PC-3 (cell line): Measurements from ENCODE around the gene MFAP2. TPM values are rescaled to one million over a fixed set of nuclear protein-coding genes. Genes with fewer than 3 reads are reported as not detected.
"Not testable (repeated sequence)": the region's sequence is repeated elsewhere in the genome, so short reads cannot be mapped to it uniquely, and the experiment has no call there.

Source experiments
- ATAC-seq: fragments of 200-7000 bp; cut with Tn5 transposase; 2 replicates; pipeline ENCODE4 v1.9.1; 2020; ENCODE audit warnings: mild to moderate bottlenecking, moderate library complexity
- BruUV-seq: library from RNA; stranded (reverse); fragments of 400-500 nt; replicated peaks from 2 replicates; lab custom pipeline; 2021; lab: Mats Ljungman, UMichigan
- CTCF ChIA-PET: fragments of 300-600 bp; sonication (Branson Sonifier 250); formaldehyde crosslinking; loops from one replicate; lab custom pipeline; 2022; ENCODE audit warnings: antibody characterized with exemption; lab: Charles Lee
- POLR2A ChIA-PET: fragments of 300-600 bp; sonication (Branson Sonifier 250); formaldehyde crosslinking; loops from one replicate; lab custom pipeline; 2022; ENCODE audit warnings: antibody characterized with exemption; ENCODE audit not compliant: unreplicated experiment; lab: Charles Lee
- DNase-seq: peaks from one replicate; pipeline ENCODE4 v3.0.0-alpha.2; 2015
- H2AFZ ChIP-seq: fragments of 300-600 bp; sonication (generic); 2 replicates; pipeline ENCODE4 v1.6.0; 2016; ENCODE audit warnings: antibody characterized with exemption, low read length
- H3F3A ChIP-seq: fragments of 300-600 bp; sonication (generic); one replicate; pipeline ENCODE4 v1.6.0; 2017; ENCODE audit warnings: antibody characterized with exemption, low read length, control low read depth, mild to moderate bottlenecking; ENCODE audit not compliant: unreplicated experiment
- H3K27ac ChIP-seq: fragments of 300-600 bp; sonication (generic); 2 replicates; pipeline ENCODE4 v1.5.1; 2016; ENCODE audit warnings: mild to moderate bottlenecking, low read length
- H3K27me3 ChIP-seq: fragments of 300-600 bp; sonication (generic); 2 replicates; pipeline ENCODE4 v1.6.1; 2016; ENCODE audit warnings: low read length, mixed read lengths
- H3K36me3 ChIP-seq: fragments of 300-600 bp; sonication (generic); 2 replicates; pipeline ENCODE4 v1.6.1; 2016; ENCODE audit warnings: low read depth, mixed run types, low read length, mixed read lengths
- H3K4me1 ChIP-seq: fragments of 300-600 bp; sonication (generic); 2 replicates; pipeline ENCODE4 v1.5.1; 2016; ENCODE audit warnings: low read length; ENCODE audit not compliant: insufficient read depth
- H3K4me2 ChIP-seq: fragments of 300-600 bp; sonication (generic); 2 replicates; pipeline ENCODE4 v1.6.0; 2016; ENCODE audit warnings: low read length
- H3K4me3 ChIP-seq: fragments of 300-600 bp; sonication (generic); 2 replicates; pipeline ENCODE4 v1.5.1; 2016; ENCODE audit warnings: mild to moderate bottlenecking, low read length, mixed read lengths
- H3K79me2 ChIP-seq: fragments of 300-600 bp; sonication (generic); 2 replicates; pipeline ENCODE4 v1.6.1; 2017; ENCODE audit warnings: low read length, mixed read lengths
- H3K9ac ChIP-seq: fragments of 300-600 bp; sonication (generic); 2 replicates; pipeline ENCODE4 v1.6.0; 2016; ENCODE audit warnings: mild to moderate bottlenecking, low read length
- H3K9me2 ChIP-seq: fragments of 300-600 bp; sonication (generic); replicated peaks from 2 replicates; pipeline ENCODE4 v1.6.1; 2016; ENCODE audit warnings: mixed run types, low read length, mixed read lengths
- H3K9me3 ChIP-seq: fragments of 300-600 bp; sonication (generic); 2 replicates; pipeline ENCODE4 v1.6.1; 2016; ENCODE audit warnings: low read length, mixed read lengths
- H4K20me1 ChIP-seq: fragments of 300-600 bp; sonication (generic); 2 replicates; pipeline ENCODE4 v1.6.1; 2016; ENCODE audit warnings: low read length, mixed read lengths
- CTCF ChIP-seq: fragments of 300-600 bp; sonication (generic); conservative IDR thresholded peaks from 2 replicates; pipeline ENCODE4 v1.5.1; 2017; ENCODE audit warnings: antibody characterized with exemption, low read depth, mild to moderate bottlenecking, low read length
- EZH2 ChIP-seq: fragments of 300-600 bp; sonication (generic); IDR thresholded peaks from one replicate; pipeline ENCODE4 v1.6.1; 2017; ENCODE audit warnings: antibody characterized with exemption, mild to moderate bottlenecking, low read length; ENCODE audit not compliant: unreplicated experiment
- EZH2phosphoT487 ChIP-seq: fragments of 300-600 bp; sonication (generic); IDR thresholded peaks from 2 replicates; pipeline ENCODE4 v1.6.1; 2018; ENCODE audit warnings: mild to moderate bottlenecking, antibody characterized with exemption, low read length, borderline replicate concordance
- intact Hi-C: fragments of 100-400 bp; cut with micrococcal nuclease; formaldehyde crosslinking; loops from 2 replicates; pipeline ENCODE4 v1.9.0; 2023
- total RNA-seq: library from RNA; depleted of rRNA; stranded (reverse); fragments of >200 nt; gene quantifications from 2 replicates; pipeline ENCODE4 v1.2.3, GENCODE V29; 2014

The MFAP2 gene
- total RNA-seq, 1 experiment from 2014 or later = 1.8 TPM

- Histone ChIP-seq H3F3A (no peaks in the 10 kb centered on the region), H3K79me2 (no peaks in the 10 kb centered on the region), H3K36me3 (no peaks in the 10 kb centered on the region), H3K4me1 (no peaks in the 10 kb centered on the region), H3K9me3 (no peaks in the 10 kb centered on the region), H3K9me2 (no peaks in the 10 kb centered on the region), H3K4me2 (no peak overlapping the region), H3K27me3 (no peaks in the 10 kb centered on the region), H2AFZ (no peak overlapping the region), H3K27ac (no peak overlapping the region), H3K9ac (no peak overlapping the region), H4K20me1 (no peaks in the 10 kb centered on the region), H3K4me3 (no peak overlapping the region)
- POLR2A ChIA-PET = no interaction called here
- TF ChIP-seq CTCF = no peak
- no peak for TF ChIP-seq EZH2
- TF ChIP-seq EZH2phosphoT487 = no peak
- BruUV-seq = no TSS peak
- ATAC-seq = no peak
- intact Hi-C loops = no loop called here
- DNase-seq = no peak
- CTCF ChIA-PET = no interaction called here
Measured at GRCh38 chr1:16966282-16966681, 14.1 kb downstream of the MFAP2 start.

- H3K9me3 ChIP-seq = no peaks in the 10 kb centered on the region
- intact Hi-C loops = no loop called here
- H3K27me3 ChIP-seq = no peaks in the 10 kb centered on the region
- H3K4me3 ChIP-seq = no peak overlapping the region
- ChIA-PET CTCF (no interaction called here), POLR2A (interaction anchor here (0.6 kb wide), 1 partner anchor 1171 kb away, joined by 21 read pairs; no protein-coding TSS in a partner anchor)
- no TSS peak for BruUV-seq
- no peak overlapping the region for H3K27ac ChIP-seq
- no peak overlapping the region for H2AFZ ChIP-seq
- H3K4me1 ChIP-seq = no peaks in the 10 kb centered on the region
- DNase-seq (no peak), ATAC-seq (no peak)
- H3K9me2 ChIP-seq = no peaks in the 10 kb centered on the region
- H4K20me1 ChIP-seq = no peaks in the 10 kb centered on the region
- H3F3A ChIP-seq = no peaks in the 10 kb centered on the region
- H3K9ac ChIP-seq = no peak overlapping the region
- H3K4me2 ChIP-seq = no peak overlapping the region
- TF ChIP-seq EZH2phosphoT487 = no peak
- TF ChIP-seq EZH2 = no peak
- no peak for TF ChIP-seq CTCF
- H3K79me2 ChIP-seq = no peaks in the 10 kb centered on the region
- H3K36me3 ChIP-seq = no peaks in the 10 kb centered on the region
Measured at GRCh38 chr1:16965486-16966067, 14.8 kb downstream of the MFAP2 start.

- H3K9me3 ChIP-seq, H3K9me2 ChIP-seq, H3K79me2 ChIP-seq, H3K36me3 ChIP-seq, H3K4me2 ChIP-seq, H3K27ac ChIP-seq, ATAC-seq, H4K20me1 ChIP-seq, H3K4me3 ChIP-seq, H3F3A ChIP-seq, POLR2A ChIA-PET, H3K27me3 ChIP-seq, DNase-seq, H3K4me1 ChIP-seq, BruUV-seq, H2AFZ ChIP-seq, H3K9ac ChIP-seq: not testable (repeated sequence)
- intact Hi-C loops = loop anchor here (5.0 kb wide), 1 partner anchor 38 kb away; no protein-coding TSS in a partner anchor
- CTCF ChIA-PET = interaction anchor here (0.6 to 0.7 kb wide), 2 partner anchors 82 to 261 kb away, joined by 8 to 9 read pairs; no protein-coding TSS in a partner anchor
Measured at GRCh38 chr1:16964169-16964568, 16.3 kb downstream of the MFAP2 start.
